PFSK-1 (cell line): ENCODE results near the gene ZFYVE9.

ENCODE experiments used
- FOXP2 ChIP-seq: optimal IDR thresholded peaks from 2 replicates; pipeline ENCODE3; 2011; ENCODE audit warnings: borderline replicate concordance, control low read depth, inconsistent platforms; ENCODE audit not compliant: insufficient read depth; ENCODE audit errors: extremely low read length, extremely low read depth
- POLR2AphosphoS5 ChIP-seq: IDR thresholded peaks from 2 replicates; pipeline ENCODE4 v1.6.1; 2012; ENCODE audit warnings: low read depth, mild to moderate bottlenecking, control low read depth, low read length, moderate library complexity
- SIN3A ChIP-seq: IDR thresholded peaks from 2 replicates; pipeline ENCODE4 v1.6.1; 2012; ENCODE audit warnings: mild to moderate bottlenecking, low read length, moderate library complexity, borderline replicate concordance; ENCODE audit not compliant: insufficient read depth
- TAF1 ChIP-seq: IDR thresholded peaks from 2 replicates; pipeline ENCODE4 v1.6.1; 2012; ENCODE audit warnings: low read length, control low read depth, borderline replicate concordance; ENCODE audit not compliant: insufficient read depth
- TF ChIP-seq, protein P1 (sequence below), 2 experiments: IDR thresholded peaks; 2 replicates each; pipeline versions ENCODE4 v1.6.1 to v1.8.0; 2011 to 2012; ENCODE audit warnings: low read depth in 2 of 2, low read length in 2 of 2, control low read depth in 1 of 2, inconsistent platforms in 1 of 2, mild to moderate bottlenecking in 1 of 2, moderate library complexity in 1 of 2; ENCODE audit not compliant: insufficient read depth in 1 of 2

DNA sequence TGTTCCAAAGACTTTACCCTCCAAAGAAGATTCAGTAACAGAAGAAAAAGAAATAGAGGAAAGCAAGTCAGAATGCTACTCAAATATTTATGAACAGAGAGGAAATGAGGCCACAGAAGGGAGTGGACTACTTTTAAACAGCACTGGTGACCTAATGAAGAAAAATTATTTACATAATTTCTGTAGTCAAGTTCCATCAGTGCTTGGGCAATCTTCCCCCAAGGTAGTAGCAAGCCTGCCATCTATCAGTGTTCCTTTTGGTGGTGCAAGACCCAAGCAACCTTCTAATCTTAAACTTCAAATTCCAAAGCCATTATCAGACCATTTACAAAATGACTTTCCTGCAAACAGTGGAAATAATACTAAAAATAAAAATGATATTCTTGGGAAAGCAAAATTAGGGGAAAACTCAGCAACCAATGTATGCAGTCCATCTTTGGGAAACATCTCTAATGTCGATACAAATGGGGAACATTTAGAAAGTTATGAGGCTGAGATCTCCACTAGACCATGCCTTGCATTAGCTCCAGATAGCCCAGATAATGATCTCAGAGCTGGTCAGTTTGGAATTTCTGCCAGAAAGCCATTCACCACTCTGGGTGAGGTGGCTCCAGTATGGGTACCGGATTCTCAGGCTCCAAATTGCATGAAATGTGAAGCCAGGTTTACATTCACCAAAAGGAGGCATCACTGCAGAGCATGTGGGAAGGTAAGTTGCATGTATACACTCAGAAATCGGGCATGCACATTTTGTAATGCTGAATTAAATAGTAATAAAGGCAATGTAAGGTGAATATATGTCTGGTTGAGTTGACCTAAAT, 97.2 kb downstream of the ZFYVE9 start:
- TF ChIP-seq TAF1 (no peak), POLR2AphosphoS5 (no peak), FOXP2 (no peak), SIN3A (no peak)
- TF ChIP-seq, protein P1, sequence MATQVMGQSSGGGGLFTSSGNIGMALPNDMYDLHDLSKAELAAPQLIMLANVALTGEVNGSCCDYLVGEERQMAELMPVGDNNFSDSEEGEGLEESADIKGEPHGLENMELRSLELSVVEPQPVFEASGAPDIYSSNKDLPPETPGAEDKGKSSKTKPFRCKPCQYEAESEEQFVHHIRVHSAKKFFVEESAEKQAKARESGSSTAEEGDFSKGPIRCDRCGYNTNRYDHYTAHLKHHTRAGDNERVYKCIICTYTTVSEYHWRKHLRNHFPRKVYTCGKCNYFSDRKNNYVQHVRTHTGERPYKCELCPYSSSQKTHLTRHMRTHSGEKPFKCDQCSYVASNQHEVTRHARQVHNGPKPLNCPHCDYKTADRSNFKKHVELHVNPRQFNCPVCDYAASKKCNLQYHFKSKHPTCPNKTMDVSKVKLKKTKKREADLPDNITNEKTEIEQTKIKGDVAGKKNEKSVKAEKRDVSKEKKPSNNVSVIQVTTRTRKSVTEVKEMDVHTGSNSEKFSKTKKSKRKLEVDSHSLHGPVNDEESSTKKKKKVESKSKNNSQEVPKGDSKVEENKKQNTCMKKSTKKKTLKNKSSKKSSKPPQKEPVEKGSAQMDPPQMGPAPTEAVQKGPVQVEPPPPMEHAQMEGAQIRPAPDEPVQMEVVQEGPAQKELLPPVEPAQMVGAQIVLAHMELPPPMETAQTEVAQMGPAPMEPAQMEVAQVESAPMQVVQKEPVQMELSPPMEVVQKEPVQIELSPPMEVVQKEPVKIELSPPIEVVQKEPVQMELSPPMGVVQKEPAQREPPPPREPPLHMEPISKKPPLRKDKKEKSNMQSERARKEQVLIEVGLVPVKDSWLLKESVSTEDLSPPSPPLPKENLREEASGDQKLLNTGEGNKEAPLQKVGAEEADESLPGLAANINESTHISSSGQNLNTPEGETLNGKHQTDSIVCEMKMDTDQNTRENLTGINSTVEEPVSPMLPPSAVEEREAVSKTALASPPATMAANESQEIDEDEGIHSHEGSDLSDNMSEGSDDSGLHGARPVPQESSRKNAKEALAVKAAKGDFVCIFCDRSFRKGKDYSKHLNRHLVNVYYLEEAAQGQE (IDR thresholded peaks at IDR 0.05; ENCODE audit: insufficient read depth in 1 of 2, low read depth in 2 of 2, low read length in 2 of 2) = no peak
